Esophagus squamous epithelium (tissue), 4 donors: ENCODE measurements around the gene MUC5AC.
"Not testable (repeated sequence)": the region's sequence is repeated elsewhere in the genome, so short reads cannot be mapped to it uniquely, and the experiment has no call there.

Source experiments
- POLR2A ChIP-seq, 4 donors: fragments of 450-650 bp; IDR thresholded peaks; one replicate each; pipeline ENCODE4 v1.6.1; 2017; ENCODE audit warnings: antibody characterized with exemption in 4 of 4, mild to moderate bottlenecking in 4 of 4, moderate library complexity in 3 of 4
- TF ChIP-seq, protein P1 (sequence below), 6 experiments: fragments of 450-650 bp in 4 of 6; fragments of 200-600 bp in 2 of 6; sonication (generic) in 2 of 6; IDR thresholded peaks; one replicate each; pipeline ENCODE4 v1.5.1; 2016 to 2019; ENCODE audit warnings: antibody characterized with exemption in 6 of 6, mild to moderate bottlenecking in 4 of 6, moderate library complexity in 4 of 6

DNA sequence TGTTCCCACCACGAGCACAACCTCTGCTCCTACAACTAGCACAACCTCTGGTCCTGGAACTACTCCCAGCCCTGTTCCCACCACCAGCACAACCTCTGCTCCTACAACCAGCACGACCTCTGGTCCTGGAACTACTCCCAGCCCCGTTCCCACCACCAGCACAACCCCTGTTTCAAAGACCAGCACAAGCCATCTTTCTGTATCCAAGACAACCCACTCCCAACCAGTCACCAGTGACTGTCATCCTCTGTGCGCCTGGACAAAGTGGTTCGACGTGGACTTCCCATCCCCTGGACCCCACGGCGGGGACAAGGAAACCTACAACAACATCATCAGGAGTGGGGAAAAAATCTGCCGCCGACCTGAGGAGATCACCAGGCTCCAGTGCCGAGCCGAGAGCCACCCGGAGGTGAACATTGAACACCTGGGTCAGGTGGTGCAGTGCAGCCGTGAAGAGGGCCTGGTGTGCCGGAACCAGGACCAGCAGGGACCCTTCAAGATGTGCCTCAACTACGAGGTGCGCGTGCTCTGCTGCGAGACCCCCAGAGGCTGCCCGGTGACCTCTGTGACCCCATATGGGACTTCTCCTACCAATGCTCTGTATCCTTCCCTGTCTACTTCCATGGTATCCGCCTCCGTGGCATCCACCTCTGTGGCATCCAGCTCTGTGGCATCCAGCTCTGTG is 34.2 kb downstream of the MUC5AC start:
- TF ChIP-seq, protein P1, sequence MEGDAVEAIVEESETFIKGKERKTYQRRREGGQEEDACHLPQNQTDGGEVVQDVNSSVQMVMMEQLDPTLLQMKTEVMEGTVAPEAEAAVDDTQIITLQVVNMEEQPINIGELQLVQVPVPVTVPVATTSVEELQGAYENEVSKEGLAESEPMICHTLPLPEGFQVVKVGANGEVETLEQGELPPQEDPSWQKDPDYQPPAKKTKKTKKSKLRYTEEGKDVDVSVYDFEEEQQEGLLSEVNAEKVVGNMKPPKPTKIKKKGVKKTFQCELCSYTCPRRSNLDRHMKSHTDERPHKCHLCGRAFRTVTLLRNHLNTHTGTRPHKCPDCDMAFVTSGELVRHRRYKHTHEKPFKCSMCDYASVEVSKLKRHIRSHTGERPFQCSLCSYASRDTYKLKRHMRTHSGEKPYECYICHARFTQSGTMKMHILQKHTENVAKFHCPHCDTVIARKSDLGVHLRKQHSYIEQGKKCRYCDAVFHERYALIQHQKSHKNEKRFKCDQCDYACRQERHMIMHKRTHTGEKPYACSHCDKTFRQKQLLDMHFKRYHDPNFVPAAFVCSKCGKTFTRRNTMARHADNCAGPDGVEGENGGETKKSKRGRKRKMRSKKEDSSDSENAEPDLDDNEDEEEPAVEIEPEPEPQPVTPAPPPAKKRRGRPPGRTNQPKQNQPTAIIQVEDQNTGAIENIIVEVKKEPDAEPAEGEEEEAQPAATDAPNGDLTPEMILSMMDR (IDR thresholded peaks at IDR 0.05) = not testable (repeated sequence)
- not testable (repeated sequence) for TF ChIP-seq POLR2A (IDR thresholded peaks at IDR 0.05)
